IPS DF 4.7 (cell line): ENCODE data around the gene HP1BP3.
"Not testable (repeated sequence)": the region's sequence is repeated elsewhere in the genome, so short reads cannot be mapped to it uniquely, and the experiment has no call there.

ENCODE experiments used
- DNase-seq: peaks from one replicate; pipeline ENCODE4 v3.0.0-alpha.2; 2013; ENCODE audit warnings: low spot score; ENCODE audit errors: extremely low read depth

The HP1BP3 gene

GRCh38 chr1:20727746-20728316, 59.3 kb downstream of the HP1BP3 start:
- DNase-seq, result no peak

- no peak for DNase-seq
These were observed 60.0 kb downstream of the HP1BP3 start for GRCh38 chr1:20726932-20727745.

- no peak for DNase-seq
These were observed 60.8 kb downstream of the HP1BP3 start for GRCh38 chr1:20726118-20726911.

GRCh38 chr1:20725189-20726117, 61.7 kb downstream of the HP1BP3 start:
- DNase-seq, result no peak

GRCh38 chr1:20724364-20725188, 62.5 kb downstream of the HP1BP3 start:
- no peak for DNase-seq

GRCh38 chr1:20723537-20724363, 63.4 kb downstream of the HP1BP3 start:
- DNase-seq, result no peak

- DNase-seq, result no peak
These were observed 64.0 kb downstream of the HP1BP3 start for GRCh38 chr1:20723159-20723536.

GRCh38 chr1:20721117-20722061, 65.7 kb downstream of the HP1BP3 start:
- no peak for DNase-seq

GRCh38 chr1:20720631-20721091, 66.4 kb downstream of the HP1BP3 start:
- no peak for DNase-seq

GRCh38 chr1:20719871-20720620, 67.1 kb downstream of the HP1BP3 start:
- DNase-seq, result no peak

GRCh38 chr1:20719261-20719660, 67.8 kb downstream of the HP1BP3 start:
- no peak for DNase-seq

GRCh38 chr1:20718343-20718882, 68.7 kb downstream of the HP1BP3 start:
- DNase-seq, result not testable (repeated sequence)

- no peak for DNase-seq
These were observed 69.4 kb downstream of the HP1BP3 start, which contains the start of gene KIF17 for GRCh38 chr1:20717452-20718342. Gene KIF17, minus strand, starts transcription at chr1:20718007. Its CDS starts 301 bp downstream, at chr1:20717706.

GRCh38 chr1:20716232-20716631, 70.9 kb downstream of the HP1BP3 start:
- DNase-seq, result no peak

GRCh38 chr1:20715406-20715805, 71.7 kb downstream of the HP1BP3 start:
- DNase-seq, result no peak

- DNase-seq, result no peak
These were observed 73.7 kb downstream of the HP1BP3 start for GRCh38 chr1:20713440-20713839.
